ENCODE results near the gene UPB1.
"Not testable (repeated sequence)": the region's sequence is repeated elsewhere in the genome, so short reads cannot be mapped to it uniquely, and the experiment has no call there.

The UPB1 gene

DNA sequence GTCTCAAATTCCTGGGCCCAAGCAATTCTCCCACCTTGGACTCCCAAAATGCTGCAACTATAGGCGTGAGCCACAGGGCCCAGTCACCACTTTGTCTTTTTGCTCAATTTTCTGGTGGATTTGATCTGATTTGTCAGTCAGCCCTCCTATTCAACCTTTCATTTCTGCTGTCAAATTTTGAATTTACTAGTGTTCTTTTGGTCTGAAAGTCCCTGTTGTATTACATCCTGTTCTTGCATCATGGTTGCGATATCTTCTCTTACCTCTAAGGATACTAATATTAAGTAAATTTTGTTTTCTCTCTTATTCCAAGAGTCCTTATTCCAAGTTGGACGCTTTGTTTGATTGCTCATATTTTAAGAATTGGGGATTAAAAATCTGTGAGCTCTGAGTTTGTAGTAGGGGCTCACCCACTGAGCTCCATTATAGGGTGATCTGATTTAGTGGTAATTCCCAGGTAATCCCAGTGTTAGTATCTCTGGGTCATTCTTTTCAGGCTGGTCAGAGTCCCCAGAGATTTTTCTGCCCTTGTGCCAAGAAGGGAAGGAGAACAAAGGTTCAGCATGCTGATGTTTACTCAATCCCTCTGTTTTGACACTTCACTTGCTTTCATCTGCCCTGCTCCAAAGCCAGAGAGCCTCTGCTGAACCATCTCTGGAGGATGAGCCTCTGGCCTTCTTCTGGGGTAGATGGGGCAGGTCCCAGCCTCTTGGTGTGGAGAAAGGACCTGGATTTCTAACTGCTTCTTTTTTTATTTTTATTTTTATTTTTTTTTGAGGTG lies 10.0 kb downstream of the UPB1 start:
- DNase-seq: no peak

- no peak for DNase-seq
Measured at GRCh38 chr22:24506802-24507438, 11.8 kb downstream of the UPB1 start.

DNA sequence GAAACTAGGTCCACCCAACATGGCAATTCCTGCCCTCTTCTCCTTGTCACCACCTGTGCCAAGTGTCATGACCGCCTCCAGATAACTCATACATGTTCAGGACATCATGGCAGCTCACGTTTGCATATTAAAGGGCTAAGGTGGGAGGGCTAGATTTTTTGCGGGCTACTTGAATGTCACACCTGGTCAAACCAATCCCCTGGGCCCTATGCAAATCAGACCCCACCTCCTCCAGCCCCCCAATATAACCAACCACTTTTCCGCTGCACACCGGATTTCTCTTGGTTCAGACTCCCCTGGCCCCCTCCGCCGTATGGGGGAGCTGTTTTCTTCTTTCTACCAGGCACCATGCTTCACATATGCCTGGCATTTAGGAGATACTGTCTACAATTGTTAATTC lies 12.6 kb downstream of the UPB1 start:
- DNase-seq: no peak

DNA sequence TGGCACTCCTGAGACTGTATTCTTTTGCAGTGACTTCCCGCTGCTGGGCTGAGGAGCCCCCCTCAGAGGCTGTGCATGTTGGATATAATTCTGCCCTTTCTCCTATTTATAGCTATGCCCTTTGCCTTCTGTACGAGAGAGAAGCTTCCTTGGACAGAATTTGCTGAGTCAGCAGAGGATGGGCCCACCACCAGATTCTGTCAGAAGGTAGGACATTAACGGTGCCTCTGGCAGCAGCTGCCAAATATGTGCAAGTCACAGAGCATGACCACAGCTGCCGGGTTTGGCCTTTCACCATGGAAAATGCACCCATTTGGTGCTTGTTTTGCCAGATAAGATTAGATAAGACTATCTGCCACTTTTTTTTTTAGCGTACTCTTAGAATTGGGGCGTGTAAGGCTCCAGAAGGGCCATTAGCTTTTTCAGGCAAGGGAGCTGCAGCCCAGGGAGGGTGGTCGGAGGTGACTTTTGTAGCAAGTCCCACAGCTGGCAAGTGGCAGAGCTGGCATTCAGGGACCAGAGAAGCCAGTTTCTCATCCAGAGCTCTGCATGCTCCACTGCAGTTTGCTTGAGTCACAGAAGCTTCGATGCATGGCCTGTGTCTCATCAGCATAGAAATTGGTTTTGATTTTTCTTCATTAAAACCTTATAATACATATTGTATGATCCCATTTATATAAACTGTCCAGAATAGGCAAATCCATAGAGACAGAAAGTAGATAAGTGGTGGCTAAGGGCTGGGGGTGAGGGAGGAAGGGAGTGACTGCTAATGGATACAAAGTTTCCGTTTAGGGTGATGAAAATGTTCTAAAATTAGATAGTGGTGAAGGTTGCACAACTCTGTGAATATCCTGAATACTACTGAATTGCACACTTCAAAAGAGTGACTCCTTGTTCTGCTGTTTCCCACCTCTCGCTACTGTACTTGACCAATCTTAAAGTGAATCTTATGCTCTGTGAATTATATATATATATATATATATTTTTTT lies 15.8 kb downstream of the UPB1 start:
- no peak for DNase-seq

DNA sequence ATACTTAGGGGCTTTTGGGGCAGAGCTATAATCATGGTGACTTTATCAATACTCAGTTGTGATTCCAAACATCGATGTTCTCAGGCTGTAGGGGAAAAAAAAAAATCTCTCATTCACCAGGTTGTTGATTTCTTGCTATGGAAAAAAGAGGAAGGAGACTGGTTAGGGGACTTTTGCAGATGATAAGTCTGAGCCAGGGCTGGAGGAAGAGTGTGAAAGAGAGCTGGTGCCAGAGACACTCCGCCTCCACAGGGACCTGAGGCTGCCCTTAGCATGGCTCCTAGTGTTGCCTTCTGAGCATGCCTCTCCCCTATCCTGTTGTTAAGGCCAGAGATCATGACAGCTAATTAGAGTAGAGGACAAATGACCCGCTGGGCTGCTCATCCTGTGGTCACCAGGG lies 16.9 kb downstream of the UPB1 start:
- DNase-seq: no peak

- no peak for DNase-seq
Measured at GRCh38 chr22:24513378-24514240, 18.5 kb downstream of the UPB1 start.

- DNase-seq: no peak
Measured at GRCh38 chr22:24514241-24515026, 19.3 kb downstream of the UPB1 start.

DNA sequence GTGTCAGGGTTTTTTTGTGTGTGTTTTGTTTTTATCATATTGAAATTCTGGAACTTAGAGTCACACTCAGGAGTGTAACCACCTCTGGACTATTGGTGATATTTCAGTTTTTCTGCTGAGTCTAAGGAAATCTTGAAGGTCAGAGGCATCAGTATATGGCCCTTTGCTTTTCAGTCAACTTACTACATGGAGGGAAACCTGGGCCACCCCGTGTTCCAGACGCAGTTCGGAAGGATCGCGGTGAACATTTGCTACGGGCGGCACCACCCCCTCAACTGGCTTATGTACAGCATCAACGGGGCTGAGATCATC lies 19.9 kb downstream of the UPB1 start:
- DNase-seq: no peak

DNA sequence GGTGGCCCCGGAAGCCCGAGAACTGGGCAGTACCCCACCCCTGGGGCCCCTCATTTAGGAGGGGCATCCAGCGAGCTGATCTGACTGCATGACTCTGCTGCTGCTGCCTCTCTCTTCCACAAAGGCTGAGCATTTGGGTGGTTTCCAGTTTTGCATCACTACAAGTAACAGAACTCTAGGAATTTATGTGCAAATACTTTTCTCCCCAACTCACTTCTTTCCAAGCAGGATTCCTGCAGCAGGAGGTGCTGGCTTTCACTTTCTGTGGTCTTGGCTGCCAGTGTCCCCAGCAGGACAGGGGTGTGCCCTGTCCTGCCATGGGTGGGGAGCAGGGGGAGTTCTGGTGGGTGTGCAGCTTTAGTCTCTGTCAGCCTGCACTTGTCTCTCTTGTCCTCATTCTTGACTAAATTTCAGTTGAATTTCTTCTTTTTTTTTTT lies 21.2 kb downstream of the UPB1 start:
- DNase-seq: no peak

GRCh38 chr22:24517446-24517845 lies 22.3 kb downstream of the UPB1 start:
- DNase-seq: no peak

DNA sequence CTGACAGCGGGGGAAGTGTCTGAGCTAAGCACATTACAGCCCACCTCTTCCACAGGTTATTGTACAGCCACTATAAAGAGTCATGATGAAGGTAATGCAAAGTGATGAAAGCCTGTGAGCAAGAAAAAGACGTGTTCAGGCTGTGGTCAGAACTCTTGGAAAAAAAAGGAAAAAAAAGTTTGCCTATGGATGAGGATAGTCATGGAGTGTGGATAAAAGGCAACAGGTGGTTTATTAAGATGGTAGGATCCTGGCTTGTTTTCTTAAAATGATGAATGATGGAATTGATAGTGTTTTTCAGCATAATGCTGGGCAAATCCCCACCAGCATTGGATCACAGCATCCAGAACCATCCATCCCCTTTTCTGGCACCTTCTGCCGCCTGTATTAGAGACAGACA lies 23.1 kb downstream of the UPB1 start:
- no peak for DNase-seq

DNA sequence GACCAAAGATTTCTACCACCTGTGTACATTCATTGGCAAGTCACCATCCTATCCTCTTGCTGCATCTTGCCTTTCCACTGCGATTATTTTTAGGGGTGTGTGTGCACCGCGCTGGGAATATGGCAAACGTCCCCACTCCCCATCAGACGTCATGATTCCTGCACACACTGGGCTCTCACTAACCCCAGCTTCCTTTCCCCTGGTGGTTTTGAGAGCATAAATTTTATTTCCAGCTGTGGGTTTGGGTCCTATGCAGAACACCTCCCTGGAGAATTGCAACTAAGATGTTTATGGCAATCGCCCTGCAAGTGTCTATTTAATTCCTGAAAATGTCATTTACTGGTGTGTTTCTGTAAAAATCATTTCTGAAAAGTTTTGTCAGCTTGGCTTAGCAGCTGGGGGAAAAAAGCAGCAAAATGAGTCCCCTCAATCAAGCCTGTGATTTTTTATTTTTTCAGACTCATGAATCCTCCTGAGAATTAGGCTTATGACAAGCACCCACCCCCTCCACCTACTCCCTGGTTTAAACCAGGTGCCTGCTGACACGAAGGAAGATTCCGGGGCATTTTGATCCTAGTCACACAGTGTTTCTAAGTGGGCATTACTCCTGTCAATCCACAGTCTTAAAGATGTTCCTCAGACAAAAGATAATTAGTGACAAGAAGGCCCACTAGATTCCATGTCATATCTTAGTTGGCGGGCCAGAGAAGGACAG lies 23.8 kb downstream of the UPB1 start:
- no peak for DNase-seq

DNA sequence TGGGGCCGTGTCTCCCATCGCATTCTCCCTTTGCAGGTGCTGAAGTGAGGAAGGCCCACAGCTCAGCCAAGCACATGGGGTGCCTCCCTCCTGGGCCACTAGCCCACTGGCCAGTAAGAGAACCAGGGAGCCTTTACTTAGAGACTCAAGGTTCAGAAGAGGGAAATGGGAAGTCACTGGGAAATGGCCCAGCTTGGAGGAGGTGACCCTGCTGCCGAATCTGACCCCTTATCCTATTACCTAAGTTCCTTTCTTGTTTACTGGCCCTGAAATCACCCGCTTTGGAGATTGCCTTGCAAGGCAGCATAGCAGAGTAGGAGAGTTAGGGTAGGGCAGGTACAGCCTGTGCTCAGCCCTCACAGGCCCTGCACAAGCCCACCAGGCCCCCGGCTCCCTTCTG lies 24.4 kb downstream of the UPB1 start:
- no peak for DNase-seq

- DNase-seq: no peak
Measured at GRCh38 chr22:24521791-24522245, 26.7 kb downstream of the UPB1 start.

GRCh38 chr22:24523873-24524272 lies 28.7 kb downstream of the UPB1 start:
- no peak for DNase-seq

- DNase-seq: peak; percentile 52
Measured at GRCh38 chr22:24525416-24526037, 30.4 kb downstream of the UPB1 start.

- no peak for DNase-seq
Measured at GRCh38 chr22:24526191-24526590, 31.1 kb downstream of the UPB1 start.

DNA sequence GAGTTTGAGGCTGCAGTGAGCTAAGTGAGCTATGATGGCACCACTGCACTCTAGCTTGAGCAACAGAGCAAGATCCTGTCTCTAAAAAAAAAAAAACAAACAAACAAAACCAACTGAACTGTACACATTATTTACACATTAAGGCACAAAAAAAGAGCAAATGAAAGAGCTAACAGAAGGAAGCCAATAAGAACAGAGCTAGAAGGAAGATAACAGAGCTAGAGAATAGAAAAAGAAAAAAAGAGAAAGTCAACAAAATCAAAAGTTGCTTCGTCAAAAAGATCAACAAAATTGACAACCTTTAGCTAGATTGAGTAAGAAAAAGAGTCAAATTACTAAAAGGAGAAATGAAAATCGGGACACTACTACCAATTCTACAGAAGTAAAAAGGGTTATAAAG lies 34.8 kb downstream of the UPB1 start:
- DNase-seq: no peak

GRCh38 chr22:24530968-24531367 lies 35.8 kb downstream of the UPB1 start:
- not testable (repeated sequence) for DNase-seq

DNA sequence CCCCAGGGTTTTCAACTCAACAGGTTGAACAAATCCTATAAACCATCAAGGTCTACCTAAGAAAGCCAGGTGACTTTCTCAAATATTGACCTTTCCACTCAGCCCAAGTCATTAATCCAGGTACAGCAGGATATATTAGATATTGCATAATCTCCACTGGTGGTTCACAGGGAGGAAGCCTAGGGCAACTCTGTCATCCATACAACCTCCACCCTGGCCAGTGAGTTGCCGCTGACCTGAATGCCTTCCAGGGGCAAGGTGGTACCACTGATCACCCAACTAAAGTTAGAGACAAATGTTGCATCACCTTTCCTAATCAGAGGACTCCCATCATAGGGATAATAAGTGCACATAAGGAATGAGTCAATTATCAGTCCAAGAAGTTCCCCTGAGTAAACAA lies 36.9 kb downstream of the UPB1 start:
- DNase-seq: no peak
